HEK293T (cell line): ENCODE results near the gene FLCN.
"Not testable (repeated sequence)": the region's sequence is repeated elsewhere in the genome, so short reads cannot be mapped to it uniquely, and the experiment has no call there.

Experiments
- CTCF ChIA-PET: fragments of 350-600 bp; formaldehyde crosslinking; extraction: SDS; loops from one replicate; lab custom pipeline; 2021; ENCODE audit warnings: antibody characterized with exemption, inconsistent platforms; lab: Yijun Ruan, JAX
- POLR2A ChIA-PET: fragments of 350-600 bp; formaldehyde crosslinking; extraction: SDS; loops from one replicate; lab custom pipeline; 2020; ENCODE audit warnings: antibody characterized with exemption, inconsistent platforms; lab: Yijun Ruan, JAX
- DNase-seq: peaks from one replicate; pipeline ENCODE4 v3.0.0; 2012; ENCODE audit warnings: mixed read lengths; ENCODE audit errors: extremely low spot score
- ARNT ChIP-seq: fragments of 450-650 bp; IDR thresholded peaks from 2 replicates; pipeline ENCODE4 v1.6.1; 2017; ENCODE audit warnings: mild to moderate bottlenecking
- BHLHE40 ChIP-seq: fragments of 450-650 bp; IDR thresholded peaks from 2 replicates; pipeline ENCODE4 v1.6.1; 2016; ENCODE audit warnings: mild to moderate bottlenecking, moderate library complexity, borderline replicate concordance
- CTBP1 ChIP-seq: fragments of 450-650 bp; IDR thresholded peaks from 2 replicates; pipeline ENCODE4 v1.6.1; 2016; ENCODE audit warnings: borderline replicate concordance
- ELF4 ChIP-seq: fragments of 450-650 bp; IDR thresholded peaks from 2 replicates; pipeline ENCODE4 v1.6.1; 2017; ENCODE audit warnings: antibody characterized with exemption
- FOXA1 ChIP-seq: fragments of 450-650 bp; IDR thresholded peaks from 2 replicates; pipeline ENCODE4 v1.6.1; 2016; ENCODE audit warnings: mild to moderate bottlenecking
- FOXK2 ChIP-seq: fragments of 450-650 bp; IDR thresholded peaks from 2 replicates; pipeline ENCODE4 v1.6.1; 2016; ENCODE audit warnings: mild to moderate bottlenecking
- FOXM1 ChIP-seq: fragments of 450-650 bp; IDR thresholded peaks from 2 replicates; pipeline ENCODE4 v1.6.1; 2017; ENCODE audit warnings: mild to moderate bottlenecking, borderline replicate concordance
- HDGF ChIP-seq: fragments of 450-650 bp; IDR thresholded peaks from 2 replicates; pipeline ENCODE4 v1.6.1; 2017; ENCODE audit warnings: antibody characterized with exemption, borderline replicate concordance
- L3MBTL2 ChIP-seq: fragments of 450-650 bp; conservative IDR thresholded peaks from 2 replicates; pipeline ENCODE4 v1.6.1; 2016; ENCODE audit warnings: mild to moderate bottlenecking
- LEF1 ChIP-seq: fragments of 450-650 bp; IDR thresholded peaks from 2 replicates; pipeline ENCODE4 v1.6.1; 2017; ENCODE audit warnings: mild to moderate bottlenecking, borderline replicate concordance
- NFRKB ChIP-seq: fragments of 450-650 bp; IDR thresholded peaks from 2 replicates; pipeline ENCODE4 v1.6.1; 2016; ENCODE audit warnings: mild to moderate bottlenecking, moderate library complexity
- SP1 ChIP-seq: fragments of 450-650 bp; IDR thresholded peaks from 2 replicates; pipeline ENCODE4 v1.6.1; 2017
- SUZ12 ChIP-seq: fragments of 450-650 bp; IDR thresholded peaks from 2 replicates; pipeline ENCODE4 v1.6.1; 2016; ENCODE audit warnings: mild to moderate bottlenecking
- TARDBP ChIP-seq: fragments of 450-650 bp; IDR thresholded peaks from 2 replicates; pipeline ENCODE4 v1.6.1; 2016
- ZNF384 ChIP-seq: fragments of 450-650 bp; IDR thresholded peaks from 2 replicates; pipeline ENCODE4 v1.6.1; 2016
- TF ChIP-seq, protein P1 (sequence below): fragments of 450-650 bp; IDR thresholded peaks from 2 replicates; pipeline ENCODE4 v1.6.1; 2016

Gene FLCN

DNA sequence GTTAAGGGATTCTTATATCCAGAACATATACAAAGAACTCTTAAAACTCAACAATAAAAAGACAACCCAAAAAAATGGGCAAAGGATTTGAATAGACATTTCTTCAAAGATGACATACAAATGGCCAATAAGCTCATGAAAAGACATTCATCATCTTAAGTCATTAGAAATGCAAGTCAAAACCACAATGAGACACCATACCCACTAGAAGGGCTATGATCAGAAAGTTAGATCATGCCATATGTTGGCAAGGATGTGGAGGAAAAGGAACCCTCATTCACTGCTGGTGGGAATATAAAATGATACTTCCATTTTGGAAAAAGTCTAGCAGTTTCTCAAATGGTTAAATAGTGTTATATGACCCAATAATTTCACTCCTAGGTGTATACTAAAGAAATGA is 40.2 kb downstream of the FLCN start:
- TF ChIP-seq, protein P1, sequence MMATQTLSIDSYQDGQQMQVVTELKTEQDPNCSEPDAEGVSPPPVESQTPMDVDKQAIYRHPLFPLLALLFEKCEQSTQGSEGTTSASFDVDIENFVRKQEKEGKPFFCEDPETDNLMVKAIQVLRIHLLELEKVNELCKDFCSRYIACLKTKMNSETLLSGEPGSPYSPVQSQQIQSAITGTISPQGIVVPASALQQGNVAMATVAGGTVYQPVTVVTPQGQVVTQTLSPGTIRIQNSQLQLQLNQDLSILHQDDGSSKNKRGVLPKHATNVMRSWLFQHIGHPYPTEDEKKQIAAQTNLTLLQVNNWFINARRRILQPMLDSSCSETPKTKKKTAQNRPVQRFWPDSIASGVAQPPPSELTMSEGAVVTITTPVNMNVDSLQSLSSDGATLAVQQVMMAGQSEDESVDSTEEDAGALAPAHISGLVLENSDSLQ, result no peak
- TF ChIP-seq FOXA1 (no peak), NFRKB (no peak), LEF1 (no peak), ZNF384 (no peak), FOXM1 (no peak), HDGF (no peak), CTBP1 (no peak), FOXK2 (no peak), L3MBTL2 (no peak), TARDBP (no peak), SP1 (no peak), ELF4 (no peak)
- POLR2A ChIA-PET, result no interaction called here
- no peak for DNase-seq
- CTCF ChIA-PET, result no interaction called here

DNA sequence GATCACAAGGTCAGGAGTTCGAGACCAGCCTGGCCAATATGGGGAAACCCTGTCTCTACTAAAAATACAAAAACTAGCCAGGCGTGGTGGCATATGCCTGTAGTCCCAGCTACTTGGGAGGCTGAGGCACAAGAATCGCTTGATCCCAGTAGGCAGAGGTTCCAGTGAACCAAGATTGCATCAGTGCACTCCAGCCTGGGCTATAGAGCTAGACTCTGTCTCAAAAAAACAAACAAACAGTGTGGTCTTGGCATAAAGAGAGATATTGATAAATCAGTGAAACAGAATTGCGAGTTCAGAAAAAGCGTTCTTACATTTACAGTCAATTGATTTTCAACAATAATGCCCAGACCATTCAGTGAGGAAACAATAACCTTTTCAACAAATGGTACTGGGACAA is 41.5 kb downstream of the FLCN start:
- CTCF ChIA-PET, result interaction anchor here (0.7 kb wide), 1 partner anchor 54 kb away, joined by 5 read pairs; no protein-coding TSS in a partner anchor
- DNase-seq, POLR2A ChIA-PET: not testable (repeated sequence)

DNA sequence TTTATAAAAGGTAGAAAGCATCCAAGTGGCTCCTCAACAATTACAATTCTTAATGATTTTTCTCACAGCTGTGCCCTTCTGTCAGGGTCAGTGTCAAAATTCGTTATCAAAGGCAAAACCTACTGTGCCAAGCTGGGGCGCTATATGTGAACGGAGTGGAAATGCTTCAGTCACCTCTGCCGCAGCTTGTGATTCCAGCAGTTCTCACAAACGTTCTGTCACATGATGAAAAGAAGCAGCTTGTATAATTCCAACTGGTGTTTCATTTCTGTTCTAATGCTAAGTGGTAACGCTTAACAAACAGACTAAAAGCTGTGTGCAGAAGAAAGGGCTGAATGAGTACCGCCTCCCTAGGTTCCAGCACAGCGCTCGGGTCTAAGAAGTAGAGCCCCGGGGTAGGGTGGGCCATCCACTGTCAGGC is 45.0 kb downstream of the FLCN start:
- ChIA-PET POLR2A (interaction anchor here (1.3 kb wide), 1 partner anchor 9 kb away, joined by 3 read pairs; no protein-coding TSS in a partner anchor), CTCF (no interaction called here)
- DNase-seq, result no peak
- TF ChIP-seq, protein P1, result no peak
- TF ChIP-seq TARDBP, result no peak
- no peak for TF ChIP-seq LEF1
- no peak for TF ChIP-seq NFRKB
- no peak for TF ChIP-seq FOXK2
- TF ChIP-seq ELF4, result no peak
- TF ChIP-seq FOXM1, result no peak
- TF ChIP-seq BHLHE40, result no peak
- no peak for TF ChIP-seq FOXA1
- TF ChIP-seq L3MBTL2, result no peak
- no peak for TF ChIP-seq SP1
- no peak for TF ChIP-seq ARNT
- TF ChIP-seq ZNF384, result no peak
- no peak for TF ChIP-seq CTBP1
- no peak for TF ChIP-seq HDGF
- TF ChIP-seq SUZ12, result no peak

DNA sequence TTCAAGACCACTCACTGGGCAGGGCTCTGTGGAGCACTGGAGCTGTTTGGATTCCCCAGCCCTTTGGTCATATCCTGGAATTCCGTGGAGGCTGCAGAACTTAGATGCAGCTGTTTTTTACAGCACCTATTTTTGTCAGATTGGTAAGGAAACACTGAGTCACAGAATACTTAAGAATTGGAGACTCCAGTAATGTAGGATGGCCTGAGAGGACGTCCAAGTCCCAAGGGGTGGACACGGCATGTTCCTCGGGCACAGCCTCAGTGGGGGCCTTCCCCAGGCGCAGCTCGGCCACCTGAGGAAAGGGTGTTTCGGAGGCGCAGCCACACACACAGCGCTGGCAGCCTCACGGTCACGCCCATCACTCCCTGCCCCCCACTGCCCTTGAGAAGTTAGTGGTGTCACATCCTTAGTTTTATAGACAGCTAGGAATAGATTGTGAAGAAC is 45.6 kb downstream of the FLCN start:
- ChIA-PET POLR2A (interaction anchor here (1.1 to 1.3 kb wide), 2 partner anchors 10 to 46 kb away, joined by 3 read pairs; partner anchors contain the start of gene FLCN), CTCF (no interaction called here)
- TF ChIP-seq BHLHE40 (no peak), FOXM1 (no peak), TARDBP (no peak)
- no peak for DNase-seq

DNA sequence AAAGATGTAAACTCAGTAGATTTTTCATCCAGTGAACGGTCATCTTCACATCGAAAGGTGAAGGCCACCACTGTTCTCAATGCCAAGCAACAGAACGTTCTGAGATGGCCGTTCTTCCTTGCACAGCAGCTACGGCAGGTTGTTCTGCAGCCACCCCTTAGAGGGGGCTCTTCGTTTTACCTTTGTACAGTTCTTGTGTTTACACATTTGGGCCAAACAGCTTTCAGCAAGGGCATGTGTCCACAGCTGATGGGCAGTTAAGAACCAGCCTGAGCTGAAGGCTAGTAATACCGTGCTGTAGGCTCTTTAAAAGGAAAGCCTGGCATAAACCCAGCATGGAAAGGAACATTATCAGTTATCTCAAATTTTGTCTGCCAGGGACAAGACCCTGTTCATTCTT is 46.8 kb downstream of the FLCN start:
- ChIA-PET CTCF (interaction anchor here (0.6 kb wide), 1 partner anchor 158 kb away, joined by 3 read pairs; no protein-coding TSS in a partner anchor), POLR2A (interaction anchor here (0.7 to 1.1 kb wide), 2 partner anchors 9 to 47 kb away, joined by 3 to 4 read pairs; partner anchors contain the start of gene FLCN)
- DNase-seq, result no peak
- no peak for TF ChIP-seq FOXK2
- TF ChIP-seq LEF1, result no peak
- no peak for TF ChIP-seq SUZ12
- TF ChIP-seq ZNF384, result no peak
- no peak for TF ChIP-seq TARDBP
- no peak for TF ChIP-seq CTBP1
- TF ChIP-seq HDGF, result no peak
- TF ChIP-seq FOXM1, result no peak
- no peak for TF ChIP-seq L3MBTL2
- no peak for TF ChIP-seq SP1
- TF ChIP-seq BHLHE40, result no peak
- TF ChIP-seq ELF4, result no peak
- no peak for TF ChIP-seq FOXA1
- TF ChIP-seq, protein P1, result no peak
- no peak for TF ChIP-seq ARNT

DNA sequence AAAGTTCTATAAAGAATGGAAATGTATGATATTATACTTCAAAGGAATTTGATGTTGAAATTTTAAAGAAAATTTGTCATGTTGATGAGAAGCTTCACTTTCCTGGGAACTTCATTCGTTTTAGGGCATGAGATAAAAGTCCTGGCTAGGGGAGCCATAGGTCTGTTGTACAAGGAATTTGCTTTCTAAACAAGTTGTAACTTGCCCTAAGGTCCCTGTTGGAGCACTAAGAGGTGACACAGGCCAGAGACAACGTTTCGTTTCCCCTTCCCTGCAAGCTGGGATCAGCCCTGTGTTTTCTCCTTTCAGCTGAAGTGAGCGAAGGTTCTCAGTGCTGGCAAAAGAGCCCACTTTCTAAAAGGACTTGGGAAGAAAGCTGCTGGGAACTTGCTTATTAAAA is 47.4 kb downstream of the FLCN start:
- DNase-seq, result no peak
- ChIA-PET CTCF (interaction anchor here (0.9 kb wide), 1 partner anchor 198 kb away, joined by 3 read pairs; no protein-coding TSS in a partner anchor), POLR2A (no interaction called here)
- no peak for TF ChIP-seq ELF4
- TF ChIP-seq LEF1, result no peak
- no peak for TF ChIP-seq TARDBP

DNA sequence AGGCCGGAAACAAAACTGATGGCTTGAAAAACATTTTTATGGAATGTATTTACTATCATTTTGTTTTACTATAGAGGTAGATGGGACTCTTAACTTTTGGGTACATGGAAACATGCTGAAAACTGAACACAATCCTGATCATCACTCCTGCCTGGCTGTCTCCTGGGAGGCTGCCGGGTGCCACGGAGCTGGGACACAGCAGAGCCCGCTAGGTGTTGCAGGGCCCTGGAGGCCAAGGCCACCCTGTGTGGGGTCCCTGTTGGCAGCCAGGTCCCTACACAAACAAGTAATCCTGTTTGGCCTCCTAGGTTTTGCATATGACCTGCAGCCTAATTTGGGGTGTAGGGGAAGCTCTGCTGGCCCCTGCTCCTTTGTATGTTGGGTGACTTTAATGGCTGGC is 48.4 kb downstream of the FLCN start:
- POLR2A ChIA-PET, result no interaction called here

More for the DNA sequence above, 48.4 kb downstream of the FLCN start:
- TF ChIP-seq, protein P1, result no peak
- TF ChIP-seq SUZ12 (no peak), ELF4 (no peak), TARDBP (no peak), FOXA1 (no peak), BHLHE40 (no peak), HDGF (no peak)
- CTCF ChIA-PET, result interaction anchor here (0.9 kb wide), 1 partner anchor 197 kb away, joined by 3 read pairs; no protein-coding TSS in a partner anchor
- DNase-seq, result no peak
